Measurements from ENCODE around the gene PLD2.

The PLD2 gene

GRCh38 chr17:4806777-4807604 lies at the start of gene PLD2:
TSS of gene PLD2 (plus strand) at chr17:4807152. CDS start at chr17:4807773, 621 bp downstream.
- DNase-seq, result no peak

GRCh38 chr17:4759776-4760236 lies 47.1 kb upstream of the PLD2 start:
- DNase-seq, result no peak

GRCh38 chr17:4764595-4764994 lies 42.4 kb upstream of the PLD2 start:
- no peak for DNase-seq

GRCh38 chr17:4766201-4766600 lies 40.8 kb upstream of the PLD2 start:
- DNase-seq, result no peak

GRCh38 chr17:4766723-4767122 lies 40.2 kb upstream of the PLD2 start:
- DNase-seq, result no peak

GRCh38 chr17:4768298-4768697 lies 38.7 kb upstream of the PLD2 start:
- no peak for DNase-seq

GRCh38 chr17:4769628-4770027 lies 37.3 kb upstream of the PLD2 start:
- no peak for DNase-seq

- DNase-seq, result no peak
Measured at GRCh38 chr17:4771519-4772234, 35.3 kb upstream of the PLD2 start, which contains the start of gene TM4SF5. TSS of gene TM4SF5 (plus strand) at chr17:4771886. CDS start at chr17:4771923, 37 bp downstream.

- no peak for DNase-seq
Measured at GRCh38 chr17:4772235-4772613, 34.7 kb upstream of the PLD2 start.

GRCh38 chr17:4777969-4778760 lies 28.8 kb upstream of the PLD2 start:
- DNase-seq, result no peak

GRCh38 chr17:4780325-4780955 lies 26.5 kb upstream of the PLD2 start:
- no peak for DNase-seq

GRCh38 chr17:4782652-4783051 lies 24.3 kb upstream of the PLD2 start:
- no peak for DNase-seq

- no peak for DNase-seq
Measured at GRCh38 chr17:4785311-4786105, 21.4 kb upstream of the PLD2 start.

- no peak for DNase-seq
Measured at GRCh38 chr17:4786106-4786511, 20.8 kb upstream of the PLD2 start, which contains the start of gene VMO1. TSS of gene VMO1 (minus strand) at chr17:4786364. CDS start at chr17:4786352, 12 bp downstream.

- DNase-seq, result no peak
Measured at GRCh38 chr17:4786516-4786915, 20.4 kb upstream of the PLD2 start.

GRCh38 chr17:4788159-4788806 lies 18.7 kb upstream of the PLD2 start:
- DNase-seq, result no peak

GRCh38 chr17:4788807-4789700 lies 17.9 kb upstream of the PLD2 start, which contains the start of gene GLTPD2:
TSS of gene GLTPD2 (plus strand) at chr17:4788964. CDS start at chr17:4789012, 48 bp downstream.
- no peak for DNase-seq

GRCh38 chr17:4789701-4789950 lies 17.3 kb upstream of the PLD2 start:
- DNase-seq, result no peak

GRCh38 chr17:4789951-4790704 lies 16.8 kb upstream of the PLD2 start:
- DNase-seq, result no peak

- DNase-seq, result no peak
Measured at GRCh38 chr17:4790705-4791088, 16.3 kb upstream of the PLD2 start.
